Pons (tissue), 1 donor: Measurements from ENCODE around the gene ZNF214.
"Not testable (repeated sequence)": the region's sequence is repeated elsewhere in the genome, so short reads cannot be mapped to it uniquely, and the experiment has no call there.

ENCODE experiments used
- DNase-seq: peaks from one replicate; pipeline ENCODE4 v3.0.0-alpha.2; 2016; ENCODE audit warnings: low spot score

ZNF214 gene

DNA sequence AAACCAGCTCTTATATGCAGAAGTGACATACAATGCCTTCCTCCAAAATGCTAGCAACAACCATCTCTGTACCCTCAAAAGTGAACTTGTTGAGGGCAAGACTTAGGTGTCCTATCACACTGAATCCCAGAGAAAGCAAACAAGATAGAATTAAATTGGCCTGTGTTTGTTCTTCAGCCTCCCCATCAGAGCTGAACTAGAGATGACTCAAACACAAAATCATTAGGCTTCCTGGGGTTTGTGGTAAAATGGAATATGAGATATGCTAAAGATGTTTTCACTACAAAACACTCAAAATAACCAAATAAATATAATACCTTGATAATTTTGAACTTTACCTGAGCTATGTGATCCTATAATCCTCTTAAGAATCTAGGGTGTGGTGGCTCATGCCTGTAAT, 31.6 kb downstream of the ZNF214 start:
- no peak for DNase-seq

DNA sequence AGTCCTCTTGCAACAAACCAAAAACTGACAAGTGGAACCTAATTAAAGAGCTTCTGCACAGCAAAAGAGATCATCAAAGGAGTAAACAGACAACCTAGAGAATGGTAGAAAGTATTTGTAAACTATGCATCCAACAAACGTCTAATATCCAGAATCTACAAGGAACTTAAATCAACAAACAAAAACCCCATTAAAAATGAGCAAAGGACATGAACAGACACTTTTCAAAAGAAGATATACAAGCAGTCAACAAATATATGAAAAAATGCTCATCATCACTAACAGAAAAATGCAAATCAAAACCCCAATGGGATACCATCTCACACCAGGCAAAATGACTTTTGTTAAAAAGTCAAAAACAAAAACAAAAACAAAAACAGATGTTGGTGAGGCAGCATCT, 33.7 kb downstream of the ZNF214 start:
- DNase-seq: no peak

DNA sequence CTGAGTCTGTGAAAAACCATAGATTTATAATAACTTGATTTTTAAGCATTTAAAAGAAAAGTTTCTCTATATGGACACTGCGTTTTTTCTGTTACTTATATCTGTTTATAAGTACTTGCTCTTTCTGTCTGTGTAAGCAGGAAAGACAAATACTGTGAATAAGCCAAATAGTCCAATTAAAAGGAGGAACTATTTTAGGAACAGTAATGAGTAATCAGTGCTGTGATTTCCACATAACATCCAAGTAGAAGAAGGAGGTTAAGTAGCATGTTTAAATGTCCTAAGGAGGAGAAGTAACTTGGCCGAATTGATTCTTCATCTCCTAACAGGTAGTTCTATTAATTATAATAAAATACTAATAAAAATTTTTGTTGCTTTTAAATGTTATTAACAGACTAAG, 40.8 kb downstream of the ZNF214 start:
- no peak for DNase-seq

DNA sequence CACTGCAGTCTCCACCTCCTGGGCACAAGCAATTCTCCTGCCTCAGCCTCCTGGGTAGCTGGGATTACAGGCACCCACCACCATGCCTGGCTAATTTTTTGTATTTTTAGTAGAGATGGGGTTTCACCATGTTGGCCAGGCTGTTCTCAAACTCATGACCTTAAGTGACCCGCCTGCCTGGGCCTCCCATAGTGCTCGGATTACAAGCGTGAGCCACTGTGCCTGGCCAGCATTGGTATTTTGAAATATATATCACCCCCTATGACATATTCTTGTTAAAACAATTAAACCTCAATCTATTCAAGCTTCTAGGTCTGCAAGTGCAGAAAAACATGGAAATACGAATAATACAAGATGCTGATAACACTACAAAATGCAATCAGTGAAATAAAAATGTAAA, 50.3 kb downstream of the ZNF214 start:
- not testable (repeated sequence) for DNase-seq

DNA sequence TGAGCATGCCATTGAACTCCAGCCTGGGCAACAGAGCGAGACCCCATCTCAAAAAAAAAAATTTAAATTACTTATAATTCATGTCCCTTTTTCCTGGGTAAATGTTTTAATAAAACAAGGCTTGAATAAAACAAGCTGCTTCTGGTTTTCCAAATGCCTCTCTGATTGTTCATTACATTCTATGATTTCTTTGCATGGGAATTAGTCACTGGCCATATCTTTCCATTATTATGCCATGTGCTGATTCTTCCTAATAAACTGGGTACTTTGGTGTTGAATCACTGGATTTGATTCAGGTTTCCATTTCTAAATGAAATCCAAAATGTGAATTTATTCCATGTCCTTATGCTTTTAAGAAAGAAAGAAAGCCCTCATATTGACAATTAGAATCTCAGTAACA, 51.3 kb downstream of the ZNF214 start:
- DNase-seq: no peak

DNA sequence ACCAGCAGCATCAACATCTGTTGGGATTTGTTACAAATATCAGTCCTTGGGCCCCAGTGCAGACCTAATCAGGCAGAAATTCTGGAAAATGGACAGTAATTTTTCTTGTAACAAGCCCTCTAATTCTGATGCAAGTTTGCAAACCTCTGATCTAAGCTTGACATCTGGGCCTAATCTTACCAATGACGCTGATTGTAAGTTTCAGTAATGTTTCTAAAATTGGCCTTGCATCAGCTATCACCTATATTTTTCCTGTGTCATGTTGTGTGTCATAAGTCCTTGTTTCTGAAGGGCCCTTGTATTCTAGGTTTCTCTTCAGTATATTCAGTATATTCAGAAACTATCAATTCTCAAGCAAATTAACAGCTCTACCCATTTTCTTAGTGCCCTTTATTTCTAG, 57.5 kb downstream of the ZNF214 start:
- DNase-seq: no peak

GRCh38 chr11:6962141-6962540, 58.0 kb downstream of the ZNF214 start:
- DNase-seq: no peak

DNA sequence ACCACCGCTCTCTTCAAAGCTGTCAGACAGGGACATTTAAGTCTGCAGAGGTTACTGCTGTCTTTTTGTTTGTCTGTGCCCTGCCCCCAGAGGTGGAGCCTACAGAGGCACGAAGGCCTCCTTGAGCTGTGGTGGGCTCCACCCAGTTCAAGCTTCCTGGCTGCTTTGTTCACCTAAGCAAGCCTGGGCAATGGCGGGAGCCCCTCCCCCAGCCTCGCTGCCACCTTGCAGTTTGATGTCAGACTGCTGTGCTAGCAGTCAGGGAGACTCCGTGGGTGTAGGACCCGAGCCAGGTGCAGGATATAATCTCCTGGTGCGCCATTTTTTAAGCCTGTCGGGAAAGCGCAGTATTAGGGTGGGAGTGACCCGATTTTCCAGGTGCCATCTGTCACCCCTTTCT, 65.9 kb downstream of the ZNF214 start:
- DNase-seq: not testable (repeated sequence)
